ENCODE measurements around the gene ST3GAL3. TPM values are rescaled to one million over a fixed set of nuclear protein-coding genes. Genes with fewer than 3 reads are reported as not detected.
A peak's percentile ranks its signal among the peaks of the same experiment; 100 is the strongest.

Gene ST3GAL3
- total RNA-seq, 6 experiments from 2014 or later: 6.4 to 14.2 (median 12.0) TPM

DNA sequence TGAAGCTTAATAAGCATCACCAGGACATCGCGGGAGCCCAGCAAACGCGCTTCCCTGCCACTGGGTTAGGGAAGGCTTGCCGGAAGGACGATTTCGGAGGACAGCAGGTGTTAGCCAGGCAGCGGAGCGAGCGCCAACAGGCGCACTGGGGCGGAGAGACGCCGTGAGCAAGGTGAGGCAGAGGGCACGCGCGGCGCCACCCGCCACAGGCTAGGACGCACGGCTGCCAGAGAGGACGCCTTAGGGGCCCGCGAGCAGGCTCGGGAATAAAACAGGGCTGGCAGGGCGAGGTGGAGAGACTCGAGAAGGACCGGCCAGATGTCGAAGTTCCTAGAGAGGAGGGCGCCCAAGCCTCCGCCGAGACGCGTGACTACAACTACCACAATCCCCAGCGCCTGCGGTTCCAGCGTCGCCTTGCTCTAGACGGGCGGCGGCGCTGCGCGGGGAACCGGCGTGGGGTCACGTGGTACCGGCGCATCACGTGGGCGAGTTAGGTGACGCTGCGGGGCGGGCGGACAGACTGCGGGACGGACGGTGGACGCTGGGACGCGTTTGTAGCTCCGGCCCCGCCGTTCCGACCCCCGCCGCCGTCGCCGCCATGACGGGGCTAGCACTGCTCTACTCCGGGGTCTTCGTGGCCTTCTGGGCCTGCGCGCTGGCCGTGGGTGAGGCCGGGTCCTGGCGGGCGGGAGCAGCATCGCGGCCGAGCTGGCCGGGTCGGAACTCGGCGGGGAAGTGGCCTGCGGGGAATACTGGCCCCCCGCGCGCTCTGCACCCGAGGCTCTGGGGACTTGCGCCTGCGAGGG is 267.3 kb downstream of the ST3GAL3 start, which contains the start of gene ATP6V0B:
Gene ATP6V0B (plus strand): TSS at position 518 of the 806 bp plus-strand sequence. CDS start 81 bp downstream, at position 599.
- ATAC-seq: peak; percentile 77 to 82 (median 80)
- Histone ChIP-seq H3K27me3 (no peaks in the 10 kb centered on the region), H3K27ac (peak within 1 kb of the TSS; percentile 86 to 93 (median 91)), H3K4me1 (peaks cover 0 to 41% (median 16%) of the 10 kb centered on the region in 4 donors), H3K9me3 (no peaks in the 10 kb centered on the region), H3K36me3 (peaks cover 0 to 14% (median 5%) of the 10 kb centered on the region in 4 donors), H3K4me3 (peak within 1 kb of the TSS; percentile 84 to 98 (median 97))
- peak; percentile 98 to 99 (median 98) for DNase-seq
- intact Hi-C loops (cut with DNase I): no loop called here
- peak; percentile 89 for TF ChIP-seq POLR2A (IDR thresholded peaks at IDR 0.05)
- TF ChIP-seq, protein P1, sequence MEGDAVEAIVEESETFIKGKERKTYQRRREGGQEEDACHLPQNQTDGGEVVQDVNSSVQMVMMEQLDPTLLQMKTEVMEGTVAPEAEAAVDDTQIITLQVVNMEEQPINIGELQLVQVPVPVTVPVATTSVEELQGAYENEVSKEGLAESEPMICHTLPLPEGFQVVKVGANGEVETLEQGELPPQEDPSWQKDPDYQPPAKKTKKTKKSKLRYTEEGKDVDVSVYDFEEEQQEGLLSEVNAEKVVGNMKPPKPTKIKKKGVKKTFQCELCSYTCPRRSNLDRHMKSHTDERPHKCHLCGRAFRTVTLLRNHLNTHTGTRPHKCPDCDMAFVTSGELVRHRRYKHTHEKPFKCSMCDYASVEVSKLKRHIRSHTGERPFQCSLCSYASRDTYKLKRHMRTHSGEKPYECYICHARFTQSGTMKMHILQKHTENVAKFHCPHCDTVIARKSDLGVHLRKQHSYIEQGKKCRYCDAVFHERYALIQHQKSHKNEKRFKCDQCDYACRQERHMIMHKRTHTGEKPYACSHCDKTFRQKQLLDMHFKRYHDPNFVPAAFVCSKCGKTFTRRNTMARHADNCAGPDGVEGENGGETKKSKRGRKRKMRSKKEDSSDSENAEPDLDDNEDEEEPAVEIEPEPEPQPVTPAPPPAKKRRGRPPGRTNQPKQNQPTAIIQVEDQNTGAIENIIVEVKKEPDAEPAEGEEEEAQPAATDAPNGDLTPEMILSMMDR (IDR thresholded peaks at IDR 0.05): peak; percentile 5 to 45 (median 24)
- no CpG with 5 or more reads among the region's 93 CpGs for WGBS (ENCODE audit: insufficient coverage, low coverage, low lambda C conversion rate, missing lambda C conversion rate)

DNA sequence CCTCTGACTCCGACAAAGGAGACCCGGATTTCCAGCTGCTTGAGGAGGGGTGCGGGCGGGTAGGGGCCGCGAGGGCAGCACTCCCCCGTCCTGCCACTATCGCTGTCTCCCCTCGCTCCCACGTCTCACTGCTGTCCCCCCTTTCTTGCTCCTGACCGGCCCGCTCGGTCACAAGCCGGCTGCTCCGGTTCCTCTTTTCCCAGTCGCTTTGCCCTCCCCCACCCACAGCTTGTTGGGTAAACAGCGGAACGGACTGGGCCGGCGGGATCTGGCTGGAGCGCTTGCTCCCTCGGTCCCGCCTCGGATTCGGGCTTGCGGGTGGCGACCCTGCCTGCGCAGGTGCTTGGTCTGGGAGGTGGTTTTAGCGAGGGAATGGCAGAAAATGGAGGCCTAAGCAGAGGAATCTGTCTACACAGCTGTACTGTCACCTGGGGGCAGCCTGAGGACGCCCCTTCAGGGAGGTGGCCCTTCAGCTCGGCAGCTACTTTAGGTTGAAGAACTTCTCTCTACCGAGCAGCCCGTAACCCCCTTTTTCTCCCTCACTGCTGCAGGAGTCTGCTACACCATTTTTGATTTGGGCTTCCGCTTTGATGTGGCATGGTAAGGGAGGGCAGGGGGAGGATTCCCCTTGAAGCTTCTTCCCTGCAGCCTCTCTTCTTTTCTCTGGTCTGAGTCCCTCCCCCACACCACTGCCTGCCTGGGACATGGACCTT is 268.1 kb downstream of the ST3GAL3 start:
- no peaks in the 10 kb centered on the region for H3K9me3 ChIP-seq
- TF ChIP-seq, protein P1 (IDR thresholded peaks at IDR 0.05): no peak
- no peak for TF ChIP-seq POLR2A (IDR thresholded peaks at IDR 0.05)
- peak; percentile 22 to 60 (median 40) for ATAC-seq
- intact Hi-C loops (cut with DNase I): no loop called here
- peaks cover 0 to 45% (median 16%) of the 10 kb centered on the region in 4 donors for H3K4me1 ChIP-seq
- no peaks in the 10 kb centered on the region for H3K27me3 ChIP-seq
- H3K36me3 ChIP-seq: peaks cover 0 to 14% (median 5%) of the 10 kb centered on the region in 4 donors
- DNase-seq: peak; percentile 77 to 86 (median 78)
- WGBS (ENCODE audit: insufficient coverage, low coverage, low lambda C conversion rate, missing lambda C conversion rate): under 1% methylated on average over 24 of the region's 34 CpGs
- peak overlapping the region; percentile 84 to 98 (median 97) for H3K4me3 ChIP-seq
- peak overlapping the region; percentile 86 to 93 (median 91) for H3K27ac ChIP-seq

DNA sequence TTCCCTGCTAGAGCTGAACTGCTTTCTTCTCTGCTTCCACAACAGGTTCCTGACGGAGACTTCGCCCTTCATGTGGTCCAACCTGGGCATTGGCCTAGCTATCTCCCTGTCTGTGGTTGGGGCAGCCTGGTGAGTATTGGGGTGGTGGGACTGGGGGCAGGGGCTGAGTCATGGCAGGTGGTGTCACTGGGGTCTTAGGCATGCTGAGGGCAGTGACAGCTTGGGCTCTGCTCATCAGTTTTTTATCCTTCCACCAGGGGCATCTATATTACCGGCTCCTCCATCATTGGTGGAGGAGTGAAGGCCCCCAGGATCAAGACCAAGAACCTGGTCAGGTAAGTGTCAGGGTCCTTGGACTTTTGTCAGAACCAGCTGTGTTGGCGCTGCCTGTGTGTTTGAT is 268.7 kb downstream of the ST3GAL3 start:
- no peak for TF ChIP-seq POLR2A (IDR thresholded peaks at IDR 0.05)
- TF ChIP-seq, protein P1 (IDR thresholded peaks at IDR 0.05): no peak
- intact Hi-C loops (cut with DNase I): no loop called here
- no peak for ATAC-seq
- Histone ChIP-seq H3K4me1 (peaks cover 0 to 39% (median 13%) of the 10 kb centered on the region in 4 donors), H3K27ac (peak overlapping the region in 1 of 3 donors; percentile 93), H3K9me3 (no peaks in the 10 kb centered on the region), H3K36me3 (peaks cover 0 to 14% (median 5%) of the 10 kb centered on the region in 4 donors), H3K27me3 (no peaks in the 10 kb centered on the region), H3K4me3 (peak overlapping the region; percentile 84 to 98 (median 97))
- DNase-seq: peak in 1 of 3 donors; percentile 53
- 50% methylated on average over 2 of the region's 4 CpGs for WGBS (ENCODE audit: insufficient coverage, low coverage, low lambda C conversion rate, missing lambda C conversion rate)

DNA sequence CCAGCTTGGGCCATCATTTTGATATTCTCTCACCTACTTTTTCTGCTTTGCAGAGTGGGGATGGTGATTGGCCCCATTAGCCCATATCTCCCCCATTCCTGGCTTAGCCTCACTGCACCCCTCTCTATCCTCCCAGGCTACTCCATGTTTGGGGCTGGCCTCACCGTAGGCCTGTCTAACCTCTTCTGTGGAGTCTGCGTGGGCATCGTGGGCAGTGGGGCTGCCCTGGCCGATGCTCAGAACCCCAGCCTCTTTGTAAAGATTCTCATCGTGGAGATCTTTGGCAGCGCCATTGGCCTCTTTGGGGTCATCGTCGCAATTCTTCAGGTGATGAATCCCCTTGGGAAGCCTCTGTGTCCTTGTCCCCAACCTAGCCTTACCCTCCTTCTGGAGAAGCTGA is 269.6 kb downstream of the ST3GAL3 start:
- intact Hi-C loops (cut with DNase I): no loop called here
- TF ChIP-seq, protein P1 (IDR thresholded peaks at IDR 0.05): no peak
- Histone ChIP-seq H3K27ac (no peak overlapping the region), H3K4me3 (no peak overlapping the region), H3K27me3 (no peaks in the 10 kb centered on the region), H3K36me3 (peaks cover 0 to 14% (median 5%) of the 10 kb centered on the region in 4 donors), H3K4me1 (peaks cover 0 to 39% (median 13%) of the 10 kb centered on the region in 4 donors), H3K9me3 (no peaks in the 10 kb centered on the region)
- peak in 1 of 3 donors; percentile 39 for DNase-seq
- WGBS (ENCODE audit: insufficient coverage, low coverage, low lambda C conversion rate, missing lambda C conversion rate): 87% methylated on average over 7 of the region's 8 CpGs
- ATAC-seq: no peak

Data from right lobe of liver (tissue), 6 donors.